ENCODE measurements around the gene PIGBOS1.
"Not testable (repeated sequence)": the region's sequence is repeated elsewhere in the genome, so short reads cannot be mapped to it uniquely, and the experiment has no call there.

The PIGBOS1 gene

GRCh38 chr15:55288006-55288717, 30.8 kb downstream of the PIGBOS1 start:
- Histone ChIP-seq H3K4me2 (peak overlapping the region; percentile 83 to 97 (median 94)), H4K20me1 (no peaks in the 10 kb centered on the region; a peak in 1 of 22 replicates), H3K9ac (peak overlapping the region in 10 of 11 experiments; percentile 88 to 97 (median 95); a peak in 21 of 22 replicates), H3K4me1 (peaks cover 12 to 62% (median 55%) of the 10 kb centered on the region in 10 experiments), H3K27ac (peak overlapping the region in 10 of 11 experiments; percentile 86 to 98 (median 92); a peak in 18 of 22 replicates), H3K36me3 (peaks cover 0 to 50% (median 9%) of the 10 kb centered on the region in 11 experiments; a peak in 10 of 22 replicates), H3K27me3 (no peaks in the 10 kb centered on the region), H3K9me3 (replicated peaks in 1 of 11) (no peaks in the 10 kb centered on the region), H3K4me3 (peak overlapping the region; percentile 75 to 95 (median 89); a peak in 19 of 20 replicates)
- TF ChIP-seq Cebpa-rat (IDR thresholded peaks at IDR 0.05): no peak

DNA sequence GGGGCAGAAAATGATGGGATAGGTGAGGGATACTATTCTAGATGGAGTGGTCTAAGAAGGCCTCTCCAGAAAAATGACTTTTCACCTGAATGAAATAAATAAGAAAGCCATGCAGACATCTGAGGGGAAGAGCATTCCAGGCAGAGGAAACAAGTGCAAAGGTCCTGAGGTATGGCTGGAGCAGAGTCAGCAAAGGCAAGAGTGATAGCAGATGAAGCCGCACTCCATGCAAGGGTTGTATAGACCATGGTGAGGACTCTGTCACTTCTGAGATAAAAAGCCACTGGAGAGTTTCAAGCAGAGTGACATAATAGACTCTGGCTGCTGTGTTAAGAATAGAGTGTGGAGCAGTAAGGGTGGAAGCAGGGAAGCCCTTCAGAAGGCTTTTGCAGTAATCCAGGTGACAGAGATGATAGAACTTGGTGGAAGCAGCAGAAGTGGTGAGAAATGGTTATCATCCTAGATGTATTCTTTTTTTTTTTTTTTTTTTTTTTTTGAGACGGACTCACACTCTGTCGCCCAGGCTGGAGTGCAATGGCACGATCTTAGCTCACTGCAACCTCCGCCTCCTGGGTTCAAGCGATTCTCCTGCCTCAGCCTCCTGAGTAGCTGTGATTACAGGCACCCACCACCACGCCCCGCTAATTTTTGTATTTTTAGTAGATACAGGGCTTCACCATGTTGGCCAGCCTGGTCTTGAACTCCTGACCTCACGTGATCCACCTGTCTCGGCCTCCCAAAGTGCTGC, 32.3 kb downstream of the PIGBOS1 start:
- not testable (repeated sequence) for H3K27me3 ChIP-seq; H3K9me3 ChIP-seq (replicated peaks in 1 of 11); H4K20me1 ChIP-seq
- H3K4me2 ChIP-seq: peak overlapping the region in 7 of 11 experiments; percentile 83 to 97 (median 95); a peak in 12 of 22 replicates
- peaks cover 20 to 74% (median 70%) of the 10 kb centered on the region in 10 experiments for H3K4me1 ChIP-seq
- peak overlapping the region in 3 of 10 experiments; percentile 85 to 95 (median 90); a peak in 6 of 20 replicates for H3K4me3 ChIP-seq
- H3K9ac ChIP-seq: peak overlapping the region in 1 of 11 experiments; percentile 96; a peak in 3 of 22 replicates
- H3K36me3 ChIP-seq: peaks cover 0 to 55% (median 9%) of the 10 kb centered on the region in 11 experiments; a peak in 10 of 22 replicates
- H3K27ac ChIP-seq: peak overlapping the region in 2 of 11 experiments; percentile 91 to 95; a peak in 2 of 22 replicates

DNA sequence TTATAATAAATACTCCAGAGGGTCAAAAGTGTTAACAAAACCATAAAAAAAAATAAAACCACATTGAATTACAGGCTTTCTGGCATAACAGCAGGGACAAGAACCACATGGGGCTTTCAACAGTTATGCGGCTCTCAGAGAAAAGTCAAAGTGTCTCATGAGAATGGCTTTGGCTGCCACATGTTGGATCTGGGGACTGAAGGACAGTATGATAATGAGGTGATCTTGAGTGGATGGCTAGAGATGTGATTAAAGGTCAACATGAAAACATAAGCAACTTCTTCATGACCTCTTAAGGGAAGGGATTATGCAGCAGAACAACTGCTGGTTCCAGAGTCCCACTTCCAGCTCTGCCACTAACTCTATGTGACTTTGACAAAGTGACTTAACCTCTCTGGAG, 34.5 kb downstream of the PIGBOS1 start:
- TF ChIP-seq Cebpa-rat (IDR thresholded peaks at IDR 0.05): no peak
- Histone ChIP-seq H3K27ac (peak overlapping the region in 6 of 11 experiments; percentile 5 to 95 (median 90); a peak in 8 of 22 replicates), H3K9ac (peak overlapping the region in 4 of 11 experiments; percentile 0 to 57 (median 16); a peak in 3 of 22 replicates), H3K4me2 (peak overlapping the region in 6 of 11 experiments; percentile 83 to 96 (median 94); a peak in 12 of 22 replicates), H3K4me3 (peak overlapping the region in 3 of 10 experiments; percentile 8 to 90 (median 85); a peak in 3 of 20 replicates), H4K20me1 (peaks cover 0 to 7% (median 0%) of the 10 kb centered on the region in 11 experiments; a peak in 1 of 22 replicates), H3K4me1 (peaks cover 26 to 91% (median 84%) of the 10 kb centered on the region in 10 experiments), H3K9me3 (replicated peaks in 1 of 11) (0 out of 22 replicates have a peak, but pooled peaks cover 0 to 4% (median 0%) of the 10 kb centered on the region in 11 experiments), H3K27me3 (no peaks in the 10 kb centered on the region), H3K36me3 (peaks cover 0 to 66% (median 9%) of the 10 kb centered on the region in 11 experiments; a peak in 10 of 22 replicates)

GRCh38 chr15:55283379-55284147, 35.4 kb downstream of the PIGBOS1 start:
- no peak for TF ChIP-seq Cebpa-rat (IDR thresholded peaks at IDR 0.05)
- 0 out of 22 replicates have a peak, but pooled peaks cover 0 to 4% (median 0%) of the 10 kb centered on the region in 11 experiments for H3K9me3 ChIP-seq (replicated peaks in 1 of 11)
- peaks cover 19 to 97% (median 93%) of the 10 kb centered on the region in 10 experiments for H3K4me1 ChIP-seq
- peaks cover 0 to 71% (median 9%) of the 10 kb centered on the region in 11 experiments; a peak in 10 of 22 replicates for H3K36me3 ChIP-seq
- H3K4me3 ChIP-seq: peak overlapping the region in 2 of 10 experiments; percentile 8 to 44; a peak in 3 of 20 replicates
- peak overlapping the region in 9 of 11 experiments; percentile 59 to 96 (median 87); a peak in 18 of 22 replicates for H3K4me2 ChIP-seq
- peak overlapping the region in 8 of 11 experiments; percentile 54 to 79 (median 70); a peak in 11 of 22 replicates for H3K9ac ChIP-seq
- 0 out of 22 replicates have a peak, but pooled peaks cover 0 to 7% (median 0%) of the 10 kb centered on the region in 11 experiments for H4K20me1 ChIP-seq
- peak overlapping the region; percentile 62 to 95 (median 84); a peak in 21 of 22 replicates for H3K27ac ChIP-seq
- no peaks in the 10 kb centered on the region for H3K27me3 ChIP-seq

GRCh38 chr15:55282284-55282833, 36.6 kb downstream of the PIGBOS1 start:
- H3K27me3 ChIP-seq: no peaks in the 10 kb centered on the region
- H3K36me3 ChIP-seq: peaks cover 0 to 65% (median 9%) of the 10 kb centered on the region in 11 experiments; a peak in 10 of 22 replicates
- H3K9ac ChIP-seq: peak overlapping the region; percentile 25 to 79 (median 66); a peak in 20 of 22 replicates
- 0 out of 22 replicates have a peak, but pooled peaks cover 0 to 7% (median 0%) of the 10 kb centered on the region in 11 experiments for H4K20me1 ChIP-seq
- peak in 7 of 11 experiments; percentile 31 to 74 (median 63); a peak in 9 of 22 replicates for TF ChIP-seq Cebpa-rat (IDR thresholded peaks at IDR 0.05)
- peaks cover 17 to 98% (median 94%) of the 10 kb centered on the region in 10 experiments for H3K4me1 ChIP-seq
- H3K4me2 ChIP-seq: peak overlapping the region in 10 of 11 experiments; percentile 34 to 96 (median 85); a peak in 20 of 22 replicates
- H3K4me3 ChIP-seq: peak overlapping the region in 5 of 10 experiments; percentile 16 to 44 (median 20); a peak in 7 of 20 replicates
- 0 out of 22 replicates have a peak, but pooled peaks cover 0 to 4% (median 0%) of the 10 kb centered on the region in 11 experiments for H3K9me3 ChIP-seq (replicated peaks in 1 of 11)
- peak overlapping the region; percentile 62 to 95 (median 84); a peak in 21 of 22 replicates for H3K27ac ChIP-seq

- Histone ChIP-seq H3K9ac (peak overlapping the region in 10 of 11 experiments; percentile 34 to 79 (median 68); a peak in 19 of 22 replicates), H3K4me2 (peak overlapping the region in 10 of 11 experiments; percentile 34 to 96 (median 85); a peak in 19 of 22 replicates), H3K9me3 (replicated peaks in 1 of 11) (0 out of 22 replicates have a peak, but pooled peaks cover 0 to 4% (median 0%) of the 10 kb centered on the region in 11 experiments), H3K4me1 (peaks cover 24 to 98% (median 95%) of the 10 kb centered on the region in 10 experiments), H4K20me1 (0 out of 22 replicates have a peak, but pooled peaks cover 0 to 7% (median 0%) of the 10 kb centered on the region in 11 experiments), H3K4me3 (peak overlapping the region in 4 of 10 experiments; percentile 16 to 44 (median 26); a peak in 6 of 20 replicates), H3K36me3 (peaks cover 0 to 58% (median 7%) of the 10 kb centered on the region in 11 experiments; a peak in 10 of 22 replicates), H3K27ac (peak overlapping the region; percentile 62 to 95 (median 84); a peak in 21 of 22 replicates), H3K27me3 (no peaks in the 10 kb centered on the region)
- no peak for TF ChIP-seq Cebpa-rat (IDR thresholded peaks at IDR 0.05)
Measured at GRCh38 chr15:55281517-55282228, 37.2 kb downstream of the PIGBOS1 start.

DNA sequence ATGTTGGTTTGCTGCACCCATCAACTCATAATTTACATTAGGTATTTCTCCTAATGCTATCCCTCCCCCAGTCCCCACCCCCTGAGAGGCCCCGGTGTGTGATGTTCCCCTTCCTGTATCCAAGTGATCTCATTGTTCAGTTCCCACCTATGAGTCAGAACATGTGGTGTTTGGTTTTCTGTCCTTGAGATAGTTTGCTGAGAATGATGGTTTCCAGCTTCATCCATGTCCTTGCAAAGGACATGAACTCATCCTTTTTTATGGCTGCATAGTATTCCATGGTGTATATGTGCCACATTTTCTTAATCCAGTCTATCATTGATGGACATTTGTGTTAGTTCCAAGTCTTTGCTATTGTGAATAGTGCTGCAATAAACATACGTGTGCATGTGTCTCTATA, 38.3 kb downstream of the PIGBOS1 start:
- H4K20me1 ChIP-seq; H3K9ac ChIP-seq; H3K27me3 ChIP-seq; H3K9me3 ChIP-seq (replicated peaks in 1 of 11); H3K4me3 ChIP-seq: not testable (repeated sequence)
- Histone ChIP-seq H3K4me2 (peak overlapping the region in 5 of 11 experiments; percentile 72 to 95 (median 87); a peak in 6 of 22 replicates), H3K27ac (peak overlapping the region in 6 of 11 experiments; percentile 82 to 95 (median 88); a peak in 9 of 22 replicates), H3K36me3 (peaks cover 0 to 47% (median 0%) of the 10 kb centered on the region in 11 experiments; a peak in 6 of 22 replicates), H3K4me1 (peaks cover 28 to 98% (median 95%) of the 10 kb centered on the region in 10 experiments)

Measured in BLaER1 treated with 17β-estradiol and CSF1 and Interleukin-3, amounts not matched to agents 10 nM and 100 nM (cell line).